SJSA1 (cell line): ENCODE data around the gene NCK2. TPM values are rescaled to one million over a fixed set of nuclear protein-coding genes. Genes with fewer than 3 reads are reported as not detected.

ENCODE experiments used
- DNase-seq, 2 experiments: peaks; one replicate each; pipeline ENCODE4 v3.0.0-alpha.2; 2015 to 2020; ENCODE audit warnings: low spot score in 2 of 2, low read depth in 1 of 2
- H3K27ac ChIP-seq: fragments of 250-450 bp; sonication (Bioruptor Pico); 2 replicates; pipeline ENCODE4 v1.5.1; 2020; ENCODE audit warnings: mild to moderate bottlenecking, moderate library complexity
- H3K27me3 ChIP-seq: fragments of 250-450 bp; sonication (Bioruptor Pico); replicated peaks from 2 replicates; pipeline ENCODE4 v1.5.1; 2020; ENCODE audit warnings: mild to moderate bottlenecking, moderate library complexity
- H3K36me3 ChIP-seq: fragments of 250-450 bp; sonication (Bioruptor Pico); 2 replicates; pipeline ENCODE4 v1.5.1; 2020; ENCODE audit warnings: mild to moderate bottlenecking
- H3K4me1 ChIP-seq: fragments of 250-450 bp; sonication (Bioruptor Pico); replicated peaks from 2 replicates; pipeline ENCODE4 v1.6.1; 2021; ENCODE audit warnings: mild to moderate bottlenecking
- H3K4me3 ChIP-seq: fragments of 250-450 bp; sonication (Bioruptor Pico); 2 replicates; pipeline ENCODE4 v1.5.1; 2020; ENCODE audit warnings: mild to moderate bottlenecking
- H3K9me3 ChIP-seq: fragments of 250-450 bp; sonication (Bioruptor Pico); replicated peaks from 2 replicates; pipeline ENCODE4 v1.5.1; 2020; ENCODE audit warnings: mild to moderate bottlenecking
- total RNA-seq: library from RNA; depleted of rRNA; stranded (reverse); fragments of >200 nt; shearing (Covaris generic); gene quantifications from 2 replicates; pipeline ENCODE4 v1.2.3, GENCODE V29; 2014

The NCK2 gene
- total RNA-seq, 1 experiment from 2014 or later, result 47.1 TPM

DNA sequence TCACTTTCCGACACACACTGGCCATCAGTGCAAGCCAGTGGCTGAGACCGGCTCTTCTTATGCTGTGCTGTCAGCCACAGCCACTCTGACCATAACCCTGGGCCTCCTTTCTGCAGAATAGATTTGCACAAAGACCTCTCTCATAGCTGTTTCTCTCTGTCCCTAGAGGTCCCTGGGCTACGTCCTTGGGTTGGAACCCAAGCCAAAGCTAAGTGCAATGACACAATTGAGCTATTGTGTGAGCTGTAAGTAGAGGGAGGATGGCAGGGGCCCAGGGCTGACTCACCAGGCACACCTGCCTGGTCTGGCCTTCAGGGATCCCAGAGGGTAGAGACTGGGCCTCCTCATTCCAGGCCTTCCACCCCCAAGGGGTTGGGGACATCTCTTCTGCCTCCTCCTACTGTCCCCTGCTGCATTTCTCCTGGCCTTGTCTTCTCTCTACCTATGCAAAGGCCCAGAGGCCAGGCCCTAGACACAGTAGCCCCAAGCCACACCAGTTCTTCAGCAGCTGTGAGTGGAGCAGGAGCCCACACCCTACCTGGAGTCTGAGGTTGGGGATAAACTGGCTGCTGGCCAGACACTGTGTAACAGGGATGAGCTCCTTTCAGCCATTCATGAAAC, 174.6 kb downstream of the NCK2 start:
- Histone ChIP-seq H3K27me3 (no peaks in the 10 kb centered on the region), H3K9me3 (peaks cover 3% of the 10 kb centered on the region; the same call in 1 of the 2 replicates), H3K4me1 (no peaks in the 10 kb centered on the region), H3K27ac (no peak overlapping the region), H3K36me3 (no peaks in the 10 kb centered on the region), H3K4me3 (no peak overlapping the region)
- DNase-seq, result no peak

DNA sequence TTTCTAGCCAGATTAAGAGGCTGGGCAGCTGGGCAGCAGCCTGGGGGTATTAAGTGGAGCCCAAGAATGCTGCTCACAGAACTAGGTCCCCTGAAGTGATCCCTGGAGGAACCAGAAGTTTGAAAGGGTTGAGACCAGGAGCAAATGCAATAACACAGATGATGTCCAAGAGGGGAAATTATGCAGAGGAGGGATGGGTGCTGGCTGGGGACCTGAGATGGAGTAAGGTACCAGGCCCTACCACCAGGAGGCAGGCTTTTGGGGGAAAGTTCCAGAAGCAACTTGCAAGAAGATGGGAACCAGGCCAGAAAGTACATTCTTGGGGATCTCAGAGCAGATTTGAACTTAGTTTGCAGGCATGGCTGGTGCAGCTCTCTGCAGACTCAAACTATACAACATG, 175.1 kb downstream of the NCK2 start:
- H3K4me3 ChIP-seq, result no peak overlapping the region
- no peak for DNase-seq

DNA sequence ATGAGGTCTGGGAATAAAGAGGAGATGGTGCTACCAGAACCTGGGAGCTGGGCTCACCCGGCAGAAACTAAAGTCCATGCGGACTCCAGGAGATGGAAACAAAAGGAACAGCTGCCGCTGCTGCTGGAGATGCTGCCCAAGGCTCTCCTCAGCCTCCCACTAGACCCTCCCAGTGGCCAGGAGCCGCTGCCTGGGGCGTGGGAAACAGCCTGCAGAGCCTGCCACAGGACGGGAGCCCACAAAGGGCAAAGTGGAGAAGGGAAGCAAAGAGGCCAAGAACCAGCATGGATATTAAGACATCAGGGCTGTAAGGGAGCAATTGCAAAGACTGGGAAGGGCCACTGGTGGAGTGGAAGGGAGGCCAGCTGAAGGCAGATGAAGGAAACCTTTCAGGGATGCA, 179.6 kb downstream of the NCK2 start:
- no peak for DNase-seq
- H3K4me3 ChIP-seq, result no peak overlapping the region
- H3K36me3 ChIP-seq, result no peaks in the 10 kb centered on the region
- no peaks in the 10 kb centered on the region for H3K4me1 ChIP-seq
- H3K9me3 ChIP-seq, result peaks cover 3% of the 10 kb centered on the region; the same call in 1 of the 2 replicates
- H3K27ac ChIP-seq, result no peak overlapping the region
- no peaks in the 10 kb centered on the region for H3K27me3 ChIP-seq

More for the DNA sequence above, 175.1 kb downstream of the NCK2 start:
- Histone ChIP-seq H3K9me3 (peaks cover 3% of the 10 kb centered on the region; the same call in 1 of the 2 replicates), H3K27me3 (no peaks in the 10 kb centered on the region), H3K27ac (no peak overlapping the region), H3K36me3 (no peaks in the 10 kb centered on the region), H3K4me1 (no peaks in the 10 kb centered on the region)

DNA sequence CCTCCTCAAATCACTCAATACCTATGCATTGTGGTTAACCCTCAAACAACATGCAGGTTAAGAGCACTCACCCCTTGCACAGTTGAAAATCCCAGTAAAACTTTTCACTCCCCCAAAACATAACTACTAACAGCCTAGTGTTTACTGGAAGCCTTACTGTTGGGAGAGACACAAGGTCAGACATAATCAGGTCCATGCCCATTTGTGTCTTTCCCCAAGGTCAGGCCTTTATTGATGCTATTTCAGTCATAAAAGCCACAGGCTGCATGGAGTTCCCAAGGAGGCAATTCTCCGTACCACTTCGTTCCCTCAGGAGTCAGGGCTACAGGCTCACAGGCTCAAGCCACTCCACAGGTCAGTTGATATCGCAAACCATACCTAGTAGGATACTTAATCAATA, 180.2 kb downstream of the NCK2 start:
- H3K9me3 ChIP-seq, result peaks cover 3% of the 10 kb centered on the region; the same call in 1 of the 2 replicates
- no peak overlapping the region for H3K27ac ChIP-seq
- no peaks in the 10 kb centered on the region for H3K27me3 ChIP-seq
- H3K4me1 ChIP-seq, result no peaks in the 10 kb centered on the region
- no peak overlapping the region for H3K4me3 ChIP-seq
- DNase-seq, result no peak
- H3K36me3 ChIP-seq, result no peaks in the 10 kb centered on the region

- no peak overlapping the region for H3K27ac ChIP-seq
Observed at GRCh38 chr2:105925390-105925789, 180.7 kb downstream of the NCK2 start.

DNA sequence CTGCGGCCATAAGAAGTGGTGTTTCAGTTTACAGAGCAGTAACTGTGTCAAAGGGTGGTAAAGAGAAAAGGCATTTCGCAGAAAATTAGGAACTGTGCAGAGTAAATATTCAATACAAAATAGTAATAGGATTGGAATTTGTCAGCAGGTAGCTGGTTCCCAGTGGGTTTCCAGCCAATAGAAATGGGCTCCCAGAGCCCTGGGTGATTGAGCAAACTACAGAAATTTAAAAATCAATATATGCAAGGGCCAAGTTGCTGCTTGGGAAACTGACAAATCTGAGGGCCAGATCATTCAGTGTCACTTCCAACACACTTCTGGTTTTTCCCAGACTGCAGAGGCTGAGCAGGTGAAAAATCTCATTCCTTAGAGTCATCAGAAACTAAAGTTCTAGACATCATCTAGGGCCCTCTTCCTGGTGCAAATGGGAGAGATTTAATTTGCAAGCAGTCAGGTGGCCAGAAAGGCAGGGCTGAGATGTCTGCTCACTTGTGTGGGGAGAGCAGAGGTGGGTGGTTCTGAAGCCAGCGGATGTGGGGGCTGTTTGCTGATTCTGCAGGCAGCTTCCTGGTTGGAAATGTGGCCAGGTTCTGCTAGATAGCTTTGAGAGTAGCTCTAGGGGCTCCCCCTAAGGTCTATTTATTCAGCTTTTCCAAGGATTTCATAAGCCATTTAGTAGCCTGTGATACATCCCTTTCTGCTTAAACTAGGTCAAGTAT, 182.4 kb downstream of the NCK2 start:
- no peak overlapping the region for H3K27ac ChIP-seq
- H3K27me3 ChIP-seq, result no peaks in the 10 kb centered on the region
- no peaks in the 10 kb centered on the region for H3K4me1 ChIP-seq
- DNase-seq, result no peak
- no peaks in the 10 kb centered on the region for H3K36me3 ChIP-seq
- H3K9me3 ChIP-seq, result peaks cover 3% of the 10 kb centered on the region; the same call in 1 of the 2 replicates
- no peak overlapping the region for H3K4me3 ChIP-seq

More at GRCh38 chr2:105925390-105925789, 180.7 kb downstream of the NCK2 start:
- no peaks in the 10 kb centered on the region for H3K36me3 ChIP-seq
- H3K4me3 ChIP-seq, result no peak overlapping the region
- H3K4me1 ChIP-seq, result no peaks in the 10 kb centered on the region
- DNase-seq, result no peak
- no peaks in the 10 kb centered on the region for H3K27me3 ChIP-seq
- peaks cover 3% of the 10 kb centered on the region; the same call in 1 of the 2 replicates for H3K9me3 ChIP-seq

GRCh38 chr2:105928086-105928485, 183.4 kb downstream of the NCK2 start:
- Histone ChIP-seq H3K27me3 (no peaks in the 10 kb centered on the region), H3K36me3 (no peaks in the 10 kb centered on the region), H3K27ac (no peak overlapping the region), H3K4me1 (no peaks in the 10 kb centered on the region), H3K4me3 (no peak overlapping the region), H3K9me3 (no peaks in the 10 kb centered on the region)
- no peak for DNase-seq

DNA sequence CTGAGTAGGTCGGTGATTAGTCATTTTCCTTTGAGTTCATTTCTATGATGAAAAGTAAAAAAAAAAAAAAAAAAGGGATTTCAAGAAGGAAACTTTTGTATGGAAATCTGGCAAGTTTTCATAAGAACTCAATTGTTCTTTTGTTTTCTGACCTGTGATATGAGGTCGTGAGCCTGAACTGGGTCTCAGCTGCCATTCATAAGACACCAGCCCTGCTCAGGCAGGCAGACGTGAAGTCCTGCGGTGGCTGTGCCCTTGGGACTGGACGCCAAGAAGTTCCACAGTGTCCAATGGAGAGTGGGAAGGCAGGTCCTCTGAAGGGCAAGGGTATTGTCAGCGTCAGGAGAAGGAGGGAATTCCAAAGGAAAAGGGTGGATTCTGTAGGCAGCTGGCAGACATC, 183.9 kb downstream of the NCK2 start:
- H3K9me3 ChIP-seq, result no peaks in the 10 kb centered on the region
- H3K4me1 ChIP-seq, result no peaks in the 10 kb centered on the region
- H3K27me3 ChIP-seq, result no peaks in the 10 kb centered on the region
- no peak overlapping the region for H3K27ac ChIP-seq
- DNase-seq, result no peak
- H3K36me3 ChIP-seq, result no peaks in the 10 kb centered on the region
- no peak overlapping the region for H3K4me3 ChIP-seq

GRCh38 chr2:105929516-105929915, 184.8 kb downstream of the NCK2 start:
- no peaks in the 10 kb centered on the region for H3K4me1 ChIP-seq
- H3K9me3 ChIP-seq, result no peaks in the 10 kb centered on the region
- no peak overlapping the region for H3K27ac ChIP-seq
- DNase-seq, result no peak
- no peak overlapping the region for H3K4me3 ChIP-seq
- no peaks in the 10 kb centered on the region for H3K36me3 ChIP-seq
- H3K27me3 ChIP-seq, result 0 out of 2 replicates have a peak, but pooled peaks cover under 1% of the 10 kb centered on the region

GRCh38 chr2:105932582-105932981, 187.9 kb downstream of the NCK2 start:
- Histone ChIP-seq H3K36me3 (no peaks in the 10 kb centered on the region), H3K4me1 (no peaks in the 10 kb centered on the region), H3K4me3 (no peak overlapping the region), H3K9me3 (no peaks in the 10 kb centered on the region), H3K27me3 (0 out of 2 replicates have a peak, but pooled peaks cover 5% of the 10 kb centered on the region), H3K27ac (no peak overlapping the region)
- no peak for DNase-seq

DNA sequence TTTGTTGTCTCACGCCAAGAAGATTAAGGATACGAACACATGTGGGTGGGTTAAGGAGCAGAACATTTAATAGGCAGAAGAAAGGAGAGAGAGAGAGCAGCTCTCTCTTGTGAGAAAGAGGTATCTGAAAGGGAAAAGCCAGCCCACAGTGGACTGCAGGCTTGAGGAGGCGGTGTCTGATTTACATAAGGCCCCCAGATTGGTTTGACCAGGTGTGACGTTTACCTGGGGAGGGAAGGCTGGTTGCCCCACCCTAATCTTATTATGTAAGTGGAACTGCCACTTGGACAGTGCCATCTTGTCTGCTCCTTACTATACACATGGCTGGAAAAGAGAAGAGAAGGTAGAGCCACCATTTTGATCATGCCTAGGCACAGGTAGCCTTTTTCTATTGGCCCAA, 189.2 kb downstream of the NCK2 start:
- Histone ChIP-seq H3K27me3 (0 out of 2 replicates have a peak, but pooled peaks cover 5% of the 10 kb centered on the region), H3K36me3 (no peaks in the 10 kb centered on the region), H3K9me3 (peaks cover 4% of the 10 kb centered on the region; the same call in 1 of the 2 replicates), H3K4me3 (no peak overlapping the region), H3K27ac (no peak overlapping the region), H3K4me1 (no peaks in the 10 kb centered on the region)
- DNase-seq, result no peak

DNA sequence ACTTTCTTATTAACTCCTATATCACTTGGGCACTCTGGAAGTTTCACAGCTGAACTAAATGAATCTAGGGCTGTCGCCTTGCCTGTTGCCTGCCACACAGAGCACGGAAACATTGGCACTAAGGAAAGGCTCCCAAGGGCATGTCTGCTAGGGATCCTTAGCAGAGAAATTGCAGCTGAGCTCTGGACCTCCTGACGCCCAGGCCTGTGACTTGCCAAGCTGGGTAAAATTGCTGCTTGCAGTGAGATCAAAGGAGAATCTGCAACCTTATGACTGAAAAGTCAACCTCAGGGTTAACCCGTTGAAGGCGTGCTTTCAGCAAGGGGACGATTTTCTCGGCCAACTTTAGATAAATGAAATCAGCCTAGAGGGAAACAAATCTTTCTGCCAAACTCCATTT, 189.8 kb downstream of the NCK2 start:
- Histone ChIP-seq H3K4me1 (no peaks in the 10 kb centered on the region), H3K36me3 (no peaks in the 10 kb centered on the region), H3K27me3 (0 out of 2 replicates have a peak, but pooled peaks cover 5% of the 10 kb centered on the region), H3K4me3 (no peak overlapping the region), H3K9me3 (peaks cover 4% of the 10 kb centered on the region; the same call in 1 of the 2 replicates), H3K27ac (no peak overlapping the region)
- DNase-seq, result no peak

DNA sequence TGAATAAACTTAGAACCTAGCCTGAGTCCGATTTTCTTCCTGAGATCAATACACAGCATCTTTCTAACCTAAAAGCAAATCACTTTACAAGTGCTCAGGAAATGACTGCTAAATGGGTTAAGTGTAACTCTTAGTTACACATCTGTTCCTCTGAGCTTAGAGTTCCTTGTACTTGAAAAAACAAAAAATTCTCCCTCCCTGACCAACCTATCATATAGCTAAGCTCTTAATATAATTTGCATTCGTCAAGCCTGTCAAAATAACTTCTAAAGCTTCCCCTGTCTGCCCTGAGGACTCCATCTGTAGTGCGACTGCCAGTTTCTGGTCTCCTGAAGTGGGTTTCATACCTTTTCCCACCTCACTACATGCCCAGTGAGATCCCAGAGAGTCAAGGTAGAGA, 190.4 kb downstream of the NCK2 start:
- Histone ChIP-seq H3K9me3 (peaks cover 4% of the 10 kb centered on the region; the same call in 1 of the 2 replicates), H3K4me3 (no peak overlapping the region), H3K27ac (no peak overlapping the region), H3K36me3 (no peaks in the 10 kb centered on the region), H3K4me1 (no peaks in the 10 kb centered on the region), H3K27me3 (0 out of 2 replicates have a peak, but pooled peaks cover 5% of the 10 kb centered on the region)
- no peak for DNase-seq

GRCh38 chr2:105936954-105937353, 192.2 kb downstream of the NCK2 start:
- DNase-seq, result no peak

More at GRCh38 chr2:105936954-105937353, 192.2 kb downstream of the NCK2 start:
- Histone ChIP-seq H3K36me3 (no peaks in the 10 kb centered on the region), H3K27ac (no peak overlapping the region), H3K9me3 (peaks cover 4% of the 10 kb centered on the region; the same call in 1 of the 2 replicates), H3K27me3 (0 out of 2 replicates have a peak, but pooled peaks cover 5% of the 10 kb centered on the region), H3K4me1 (no peaks in the 10 kb centered on the region), H3K4me3 (no peak overlapping the region)
